ENCODE results near the gene SLC4A5.
"Not testable (repeated sequence)": the region's sequence is repeated elsewhere in the genome, so short reads cannot be mapped to it uniquely, and the experiment has no call there.

Gene SLC4A5

GRCh38 chr2:74242354-74243071, 100.7 kb downstream of the SLC4A5 start:
- TF ChIP-seq CTCF (conservative IDR thresholded peaks at IDR 0.05) = no peak
- H3K27ac ChIP-seq = no peak overlapping the region

- TF ChIP-seq CTCF (conservative IDR thresholded peaks at IDR 0.05) (no peak), ZFX (IDR thresholded peaks at IDR 0.05) (no peak)
- no peak overlapping the region for H3K27ac ChIP-seq
These were observed 103.9 kb downstream of the SLC4A5 start for GRCh38 chr2:74239346-74239745.

GRCh38 chr2:74238879-74239278, 104.3 kb downstream of the SLC4A5 start:
- TF ChIP-seq ZFX (IDR thresholded peaks at IDR 0.05) (no peak), CTCF (conservative IDR thresholded peaks at IDR 0.05) (no peak)

GRCh38 chr2:74235041-74235440, 108.2 kb downstream of the SLC4A5 start:
- TF ChIP-seq CTCF (conservative IDR thresholded peaks at IDR 0.05) = no peak
- TF ChIP-seq ZFX (IDR thresholded peaks at IDR 0.05) = no peak

More at GRCh38 chr2:74238879-74239278, 104.3 kb downstream of the SLC4A5 start:
- no peak overlapping the region for H3K27ac ChIP-seq

GRCh38 chr2:74233648-74234047, 109.6 kb downstream of the SLC4A5 start:
- no peak for TF ChIP-seq ZFX (IDR thresholded peaks at IDR 0.05)
- H3K27ac ChIP-seq = no peak overlapping the region

More at GRCh38 chr2:74235041-74235440, 108.2 kb downstream of the SLC4A5 start:
- no peak overlapping the region for H3K27ac ChIP-seq

GRCh38 chr2:74232426-74232825, 110.8 kb downstream of the SLC4A5 start:
- no peak for TF ChIP-seq ZFX (IDR thresholded peaks at IDR 0.05)
- no peak for TF ChIP-seq CTCF (conservative IDR thresholded peaks at IDR 0.05)
- H3K27ac ChIP-seq = no peak overlapping the region

GRCh38 chr2:74229865-74230264, 113.4 kb downstream of the SLC4A5 start:
- not testable (repeated sequence) for H3K27ac ChIP-seq

GRCh38 chr2:74228772-74229171, 114.4 kb downstream of the SLC4A5 start:
- H3K27ac ChIP-seq = no peak overlapping the region
- TF ChIP-seq ZFX (IDR thresholded peaks at IDR 0.05) = no peak

GRCh38 chr2:74227646-74228045, 115.6 kb downstream of the SLC4A5 start:
- TF ChIP-seq ZFX (IDR thresholded peaks at IDR 0.05) (no peak), CTCF (conservative IDR thresholded peaks at IDR 0.05) (no peak)

More at GRCh38 chr2:74227646-74228045, 115.6 kb downstream of the SLC4A5 start:
- no peak overlapping the region for H3K27ac ChIP-seq
